Left ventricle myocardium inferior (tissue), 1 donor: Measurements from ENCODE around the gene TNFRSF14. TPM values are rescaled to one million over a fixed set of nuclear protein-coding genes. Genes with fewer than 3 reads are reported as not detected.

ENCODE experiments used
- DNase-seq: peaks from one replicate; pipeline ENCODE4 v3.0.0-alpha.2; 2020
- H3K27ac ChIP-seq: fragments of 200-600 bp; replicated peaks from 2 replicates; pipeline ENCODE4 v1.8.0; 2021
- H3K27me3 ChIP-seq: fragments of 200-600 bp; 2 replicates; pipeline ENCODE4 v1.8.0; 2021; ENCODE audit warnings: low read depth
- H3K36me3 ChIP-seq: fragments of 200-600 bp; 2 replicates; pipeline ENCODE4 v1.8.0; 2021
- H3K4me1 ChIP-seq: fragments of 200-600 bp; 2 replicates; pipeline ENCODE4 v1.8.0; 2021
- H3K4me3 ChIP-seq: fragments of 200-600 bp; 2 replicates; pipeline ENCODE4 v1.8.0; 2021; ENCODE audit warnings: mild to moderate bottlenecking, moderate library complexity
- H3K9me3 ChIP-seq: fragments of 200-600 bp; replicated peaks from 2 replicates; pipeline ENCODE4 v1.8.0; 2021
- intact Hi-C: fragments of 100-400 bp; cut with micrococcal nuclease; formaldehyde crosslinking; loops from one replicate; pipeline ENCODE4 v1.11.0; 2022
- total RNA-seq: library from RNA; stranded (reverse); fragmentation: NEBNext Ultra II Directional; extraction: Animal tissue kit (Norgen Biotek cat#: 25700); gene quantifications from one replicate; pipeline ENCODE4 v1.2.1, GENCODE V29; 2021
- TF ChIP-seq, protein P1 (sequence below): fragments of 200-600 bp; IDR thresholded peaks from 2 replicates; pipeline ENCODE4 v1.8.0; 2021; ENCODE audit warnings: antibody characterized with exemption, mild to moderate bottlenecking, borderline replicate concordance
- donor health status: DM: no; HTN: yes; CAD: no; lungs with severe emphysema.

The TNFRSF14 gene
- total RNA-seq, 1 donor from 2014 or later, result 13.7 TPM

DNA sequence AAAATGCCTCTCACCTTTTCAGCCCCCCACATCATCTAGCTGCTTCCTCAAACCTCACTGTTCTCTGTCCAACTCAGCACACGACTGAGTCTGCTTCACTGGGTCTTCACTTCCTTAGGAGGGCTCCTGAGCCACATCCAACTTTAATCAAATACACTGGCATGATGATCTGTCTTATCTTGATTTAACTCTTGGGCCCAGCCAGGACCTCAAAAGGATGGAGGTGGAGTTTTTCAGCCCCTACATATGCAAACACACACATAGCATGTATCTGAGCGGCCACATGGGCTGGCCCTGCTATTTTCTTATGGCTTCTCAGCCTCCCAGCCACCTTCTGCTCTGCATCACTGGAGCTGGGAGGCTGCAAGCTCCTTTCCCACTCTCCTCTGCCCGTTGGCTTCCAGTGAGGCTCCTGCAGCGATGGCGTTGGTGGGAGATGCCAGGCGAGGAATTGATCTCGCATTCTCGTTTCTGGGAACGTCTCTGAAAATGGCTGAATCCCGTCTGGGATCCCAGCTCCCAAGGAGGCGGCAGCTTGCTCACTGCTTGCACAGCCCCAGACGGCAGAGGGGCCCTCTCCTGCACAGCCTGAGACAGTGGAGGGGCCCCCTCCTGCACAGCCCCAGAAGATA is 28.6 kb downstream of the TNFRSF14 start:
- H3K27me3 ChIP-seq, result peaks cover 11% of the 10 kb centered on the region
- peak overlapping the region; percentile 98 for H3K27ac ChIP-seq
- peak overlapping the region; percentile 86 for H3K4me3 ChIP-seq
- DNase-seq, result no peak
- H3K9me3 ChIP-seq, result no peaks in the 10 kb centered on the region
- intact Hi-C loops, result no loop called here
- peaks cover 10% of the 10 kb centered on the region for H3K36me3 ChIP-seq
- TF ChIP-seq, protein P1, sequence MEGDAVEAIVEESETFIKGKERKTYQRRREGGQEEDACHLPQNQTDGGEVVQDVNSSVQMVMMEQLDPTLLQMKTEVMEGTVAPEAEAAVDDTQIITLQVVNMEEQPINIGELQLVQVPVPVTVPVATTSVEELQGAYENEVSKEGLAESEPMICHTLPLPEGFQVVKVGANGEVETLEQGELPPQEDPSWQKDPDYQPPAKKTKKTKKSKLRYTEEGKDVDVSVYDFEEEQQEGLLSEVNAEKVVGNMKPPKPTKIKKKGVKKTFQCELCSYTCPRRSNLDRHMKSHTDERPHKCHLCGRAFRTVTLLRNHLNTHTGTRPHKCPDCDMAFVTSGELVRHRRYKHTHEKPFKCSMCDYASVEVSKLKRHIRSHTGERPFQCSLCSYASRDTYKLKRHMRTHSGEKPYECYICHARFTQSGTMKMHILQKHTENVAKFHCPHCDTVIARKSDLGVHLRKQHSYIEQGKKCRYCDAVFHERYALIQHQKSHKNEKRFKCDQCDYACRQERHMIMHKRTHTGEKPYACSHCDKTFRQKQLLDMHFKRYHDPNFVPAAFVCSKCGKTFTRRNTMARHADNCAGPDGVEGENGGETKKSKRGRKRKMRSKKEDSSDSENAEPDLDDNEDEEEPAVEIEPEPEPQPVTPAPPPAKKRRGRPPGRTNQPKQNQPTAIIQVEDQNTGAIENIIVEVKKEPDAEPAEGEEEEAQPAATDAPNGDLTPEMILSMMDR, result no peak
- H3K4me1 ChIP-seq, result peaks cover 42% of the 10 kb centered on the region

DNA sequence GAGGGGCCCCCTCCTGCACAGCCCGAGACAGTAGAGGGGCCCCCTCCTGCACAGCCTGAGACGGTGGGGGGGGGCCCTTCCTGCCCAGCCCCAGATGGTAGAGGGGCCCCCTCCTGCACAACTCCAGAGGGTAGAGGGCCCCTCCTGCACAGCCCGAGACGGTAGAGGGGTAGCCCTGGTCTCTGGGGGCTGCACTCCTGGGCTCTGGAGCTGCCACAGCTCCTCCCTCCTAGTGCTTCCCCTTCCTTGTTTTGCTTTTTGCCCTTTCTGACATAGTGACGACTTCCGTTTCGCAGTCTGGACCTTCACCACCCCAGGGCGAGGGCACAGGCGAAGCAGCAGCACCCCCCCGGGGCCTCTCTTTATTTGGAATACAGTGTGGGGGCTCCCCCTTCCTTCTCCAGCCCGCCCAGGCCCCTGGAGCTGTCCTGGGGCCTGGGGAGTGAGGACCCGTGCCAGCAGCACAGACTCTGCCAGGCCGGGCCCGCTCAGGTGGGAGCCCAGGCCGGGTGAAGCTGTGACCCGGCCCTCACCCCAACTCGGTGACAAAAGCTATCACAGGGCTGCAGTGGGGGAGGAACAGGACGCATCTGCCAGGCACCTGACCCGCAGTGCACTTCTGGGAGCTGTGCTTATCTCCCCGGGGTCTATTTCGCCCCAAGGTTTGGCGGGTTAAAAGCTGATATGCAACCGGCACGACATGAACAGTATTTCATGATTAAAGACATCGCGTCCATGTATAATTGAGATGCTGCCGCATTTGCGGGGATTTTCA is 29.3 kb downstream of the TNFRSF14 start:
- H3K4me1 ChIP-seq, result peaks cover 42% of the 10 kb centered on the region
- H3K27ac ChIP-seq, result peak overlapping the region; percentile 98
- peak; percentile 68 for DNase-seq
- H3K36me3 ChIP-seq, result peaks cover 10% of the 10 kb centered on the region
- peak overlapping the region; percentile 86 for H3K4me3 ChIP-seq
- H3K27me3 ChIP-seq, result peaks cover 4% of the 10 kb centered on the region
- intact Hi-C loops, result no loop called here
- TF ChIP-seq, protein P1, result no peak
- no peaks in the 10 kb centered on the region for H3K9me3 ChIP-seq

DNA sequence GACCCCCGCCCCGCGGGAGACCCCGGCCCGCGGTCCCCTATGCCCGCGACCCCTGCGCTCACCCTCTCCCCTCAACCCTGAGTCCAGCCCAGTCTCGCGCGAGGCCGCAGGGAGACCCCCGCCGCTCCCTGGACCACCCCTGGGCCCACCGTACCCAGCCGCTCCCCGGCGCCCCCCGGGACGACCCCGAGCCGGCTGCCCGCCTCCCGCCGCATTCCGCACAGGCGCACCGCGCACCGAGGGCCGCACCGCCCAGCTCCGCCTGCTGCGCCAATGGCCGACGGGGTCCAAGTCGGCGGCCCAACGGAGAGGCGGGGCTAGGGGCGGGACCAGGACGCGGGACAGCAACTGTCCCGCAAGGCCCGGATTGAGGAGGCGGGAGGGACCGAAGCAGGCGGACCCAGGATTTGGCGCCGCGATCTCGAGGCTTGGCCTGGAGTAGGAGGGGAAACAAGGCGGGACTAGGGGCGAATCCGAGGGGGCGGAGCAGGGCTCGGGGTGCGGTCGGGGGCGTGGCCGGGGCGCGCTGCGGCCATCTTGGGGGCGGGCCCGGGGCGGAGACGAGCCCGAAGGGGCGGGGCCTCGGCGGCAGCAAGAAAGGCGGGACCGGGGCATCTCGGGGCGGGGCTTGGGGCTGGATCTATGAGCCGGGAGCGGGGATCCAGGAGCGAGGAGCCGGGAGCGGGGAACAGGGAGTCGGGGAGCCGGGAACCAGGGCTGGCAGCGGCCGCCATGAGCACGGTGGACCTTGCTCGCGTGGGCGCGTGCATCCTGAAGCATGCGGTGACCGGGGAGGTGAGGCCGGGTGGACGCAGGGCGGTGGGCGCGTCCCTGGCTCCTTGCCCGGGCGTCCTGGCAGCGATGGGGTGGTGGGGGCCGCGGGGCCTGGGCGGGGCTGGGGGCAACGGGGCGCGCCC is 30.2 kb downstream of the TNFRSF14 start, which contains the start of gene PRXL2B:
TSS of gene PRXL2B (plus strand) at position 624 of the 917 bp plus-strand sequence. CDS start at position 733, 109 bp downstream.
- H3K9me3 ChIP-seq, result no peaks in the 10 kb centered on the region
- no peaks in the 10 kb centered on the region for H3K27me3 ChIP-seq
- peak within 1 kb of the TSS; percentile 86 for H3K4me3 ChIP-seq
- H3K36me3 ChIP-seq, result peaks cover 10% of the 10 kb centered on the region
- intact Hi-C loops, result no loop called here
- DNase-seq, result peak; percentile 100
- TF ChIP-seq, protein P1, result no peak
- H3K27ac ChIP-seq, result peak within 1 kb of the TSS; percentile 98
- H3K4me1 ChIP-seq, result peaks cover 40% of the 10 kb centered on the region

DNA sequence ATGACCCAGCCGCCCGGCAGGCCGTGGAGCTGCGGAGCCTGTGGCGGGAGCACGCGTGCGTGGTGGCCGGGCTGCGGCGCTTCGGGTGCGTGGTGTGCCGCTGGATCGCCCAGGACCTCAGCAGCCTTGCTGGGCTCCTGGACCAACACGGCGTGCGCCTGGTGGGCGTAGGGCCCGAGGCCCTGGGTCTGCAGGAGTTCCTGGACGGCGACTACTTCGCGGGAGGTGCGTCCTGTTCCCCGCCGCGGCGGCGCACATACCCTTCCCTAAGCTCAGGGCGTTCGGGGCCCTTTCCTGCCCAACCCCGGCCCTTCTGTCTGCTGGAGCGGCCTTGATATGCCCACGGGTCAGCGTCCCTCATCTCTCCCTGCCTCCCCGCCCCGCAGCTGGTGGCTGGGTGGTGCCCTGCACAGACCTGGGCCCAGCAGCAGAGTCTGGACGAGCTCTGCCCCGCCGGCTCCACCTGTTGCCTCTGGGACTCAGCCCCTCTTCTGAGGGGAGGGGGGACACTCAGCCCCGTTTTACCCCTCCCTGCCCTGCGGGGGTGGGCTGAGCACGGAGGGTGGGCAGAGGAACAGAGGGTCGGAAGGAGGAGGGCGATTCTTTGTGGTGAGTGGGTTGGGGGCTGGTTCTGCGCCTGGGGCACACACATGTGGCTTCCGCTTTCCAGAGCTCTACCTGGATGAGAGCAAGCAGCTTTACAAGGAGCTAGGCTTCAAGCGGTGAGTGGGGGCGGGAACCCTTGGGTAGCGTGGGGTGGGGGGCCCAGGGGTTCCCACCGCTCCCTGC is 31.1 kb downstream of the TNFRSF14 start:
- intact Hi-C loops, result no loop called here
- no peak for DNase-seq
- peak overlapping the region; percentile 98 for H3K27ac ChIP-seq

More for the DNA sequence above, 31.1 kb downstream of the TNFRSF14 start:
- peaks cover 35% of the 10 kb centered on the region for H3K4me1 ChIP-seq
- peaks cover 10% of the 10 kb centered on the region for H3K36me3 ChIP-seq
- TF ChIP-seq, protein P1, result no peak
- H3K27me3 ChIP-seq, result no peaks in the 10 kb centered on the region
- H3K4me3 ChIP-seq, result peak overlapping the region; percentile 86
- H3K9me3 ChIP-seq, result no peaks in the 10 kb centered on the region
